Measurements from ENCODE around the gene BMP6. TPM values are rescaled to one million over a fixed set of nuclear protein-coding genes. Genes with fewer than 3 reads are reported as not detected.

Gene BMP6
- total and polyA plus RNA-seq, 5 donors, result 2.3 to 4.7 (median 3.0) TPM

DNA sequence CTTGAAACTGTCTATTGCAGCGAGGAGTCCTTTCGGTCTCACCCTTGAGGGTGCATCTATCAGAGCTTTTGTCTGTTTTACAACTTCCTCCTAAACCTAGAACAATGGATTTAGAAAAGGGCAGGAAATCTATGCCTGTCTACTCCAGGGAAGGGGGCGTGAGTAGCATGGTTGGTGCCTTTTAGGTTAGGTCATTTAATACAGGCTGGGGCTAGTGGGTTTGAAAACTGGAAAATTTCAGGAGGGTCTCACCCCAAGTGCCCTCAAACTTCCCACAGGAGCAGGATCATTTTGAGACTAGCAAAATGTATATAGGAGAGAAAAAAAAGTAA lies 33.5 kb upstream of the BMP6 start:
- no peak for DNase-seq
- 47% methylated on average over 3 of the region's 3 CpGs for WGBS
- ATAC-seq, result peak in 1 of 2 donors; percentile 46
- H3K4me3 ChIP-seq (ENCODE audit: low read length), result no peak overlapping the region
- no peaks in the 10 kb centered on the region for H3K27me3 ChIP-seq (ENCODE audit: control insufficient read depth, insufficient read depth)
- intact Hi-C loops (cut with DNase I), result no loop called here
- H3K4me1 ChIP-seq (ENCODE audit: control insufficient read depth, insufficient read depth, low read length), result no peaks in the 10 kb centered on the region
- H3K9me3 ChIP-seq (ENCODE audit: control insufficient read depth, low read length), result no peaks in the 10 kb centered on the region
- H3K27ac ChIP-seq (ENCODE audit: low read length), result no peak overlapping the region

DNA sequence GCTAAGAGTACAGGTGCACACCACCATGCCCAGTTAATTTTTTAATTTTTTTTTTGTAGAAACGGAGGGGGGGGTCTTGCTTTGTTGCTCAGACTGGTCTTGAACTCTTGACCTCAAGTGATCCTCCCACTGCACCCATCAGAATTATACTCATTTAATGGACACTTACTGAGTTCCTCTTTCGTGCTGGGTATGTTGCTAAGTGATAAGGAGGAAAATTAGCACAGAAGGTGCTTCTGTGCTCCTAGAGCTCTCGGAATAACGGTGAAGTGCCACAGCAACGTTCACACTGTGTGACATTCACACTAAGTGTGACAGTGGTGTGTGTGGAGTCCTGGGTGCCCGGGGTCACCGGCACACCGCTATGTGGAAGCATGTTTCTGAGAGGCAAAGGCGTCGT lies 32.1 kb upstream of the BMP6 start:
- intact Hi-C loops (cut with DNase I), result no loop called here
- Histone ChIP-seq H3K4me3 (ENCODE audit: low read length) (no peak overlapping the region), H3K4me1 (ENCODE audit: control insufficient read depth, insufficient read depth, low read length) (no peaks in the 10 kb centered on the region), H3K9me3 (ENCODE audit: control insufficient read depth, low read length) (no peaks in the 10 kb centered on the region), H3K27me3 (ENCODE audit: control insufficient read depth, insufficient read depth) (no peaks in the 10 kb centered on the region), H3K27ac (ENCODE audit: low read length) (no peak overlapping the region)
- WGBS, result 90% methylated on average over 10 of the region's 10 CpGs
- DNase-seq (no peak), ATAC-seq (no peak)

DNA sequence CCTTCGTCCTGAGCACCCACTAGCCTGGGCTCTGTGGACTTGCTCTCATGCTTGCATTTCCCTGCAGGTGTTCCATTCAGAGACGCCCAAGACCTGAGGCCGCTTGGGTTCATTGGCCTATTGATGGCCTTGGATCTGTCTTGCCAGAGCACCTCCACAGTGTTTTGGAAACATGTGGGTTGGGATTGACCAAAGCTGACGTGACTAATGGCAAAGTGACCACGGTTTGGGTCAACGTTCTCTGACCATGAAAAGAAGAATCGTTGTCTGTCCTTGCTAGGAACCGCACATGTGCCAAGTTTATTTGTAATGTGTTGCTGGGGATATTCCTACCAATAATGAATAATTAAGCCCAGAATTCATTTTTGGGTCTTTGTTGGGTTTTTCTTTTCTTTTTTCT lies 29.8 kb upstream of the BMP6 start:
- H3K27ac ChIP-seq (ENCODE audit: low read length), result no peak overlapping the region
- no peaks in the 10 kb centered on the region for H3K27me3 ChIP-seq (ENCODE audit: control insufficient read depth, insufficient read depth)
- H3K4me3 ChIP-seq (ENCODE audit: low read length), result no peak overlapping the region
- 96% methylated on average over 8 of the region's 8 CpGs for WGBS
- ATAC-seq, result no peak
- intact Hi-C loops (cut with DNase I), result no loop called here
- no peaks in the 10 kb centered on the region for H3K9me3 ChIP-seq (ENCODE audit: control insufficient read depth, low read length)
- DNase-seq, result no peak
- no peaks in the 10 kb centered on the region for H3K4me1 ChIP-seq (ENCODE audit: control insufficient read depth, insufficient read depth, low read length)

DNA sequence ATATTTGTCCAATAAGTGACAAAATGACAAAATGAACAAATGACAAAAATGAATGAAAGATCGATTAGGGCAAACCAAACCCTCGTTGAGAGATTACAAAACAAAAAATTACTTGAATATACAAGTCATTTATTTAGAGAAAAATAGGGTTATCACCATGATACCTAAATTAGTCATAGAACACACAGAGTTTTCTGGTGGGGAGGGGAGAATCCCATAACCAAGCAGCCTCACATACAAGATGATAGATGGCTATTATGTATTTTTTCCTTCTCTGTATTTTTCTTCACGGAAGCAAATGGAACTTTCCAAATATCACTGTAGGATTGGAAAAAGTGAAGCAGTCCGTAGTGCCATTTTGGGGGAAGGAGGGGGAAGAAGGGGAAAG lies 28.5 kb upstream of the BMP6 start:
- H3K27ac ChIP-seq (ENCODE audit: low read length), result no peak overlapping the region
- intact Hi-C loops (cut with DNase I), result no loop called here
- no peaks in the 10 kb centered on the region for H3K9me3 ChIP-seq (ENCODE audit: control insufficient read depth, low read length)
- H3K4me3 ChIP-seq (ENCODE audit: low read length), result no peak overlapping the region
- no peaks in the 10 kb centered on the region for H3K4me1 ChIP-seq (ENCODE audit: control insufficient read depth, insufficient read depth, low read length)
- WGBS, result 62% methylated on average over 4 of the region's 4 CpGs
- ATAC-seq, result peak in 1 of 2 donors; percentile 32
- H3K27me3 ChIP-seq (ENCODE audit: control insufficient read depth, insufficient read depth), result no peaks in the 10 kb centered on the region
- no peak for DNase-seq

DNA sequence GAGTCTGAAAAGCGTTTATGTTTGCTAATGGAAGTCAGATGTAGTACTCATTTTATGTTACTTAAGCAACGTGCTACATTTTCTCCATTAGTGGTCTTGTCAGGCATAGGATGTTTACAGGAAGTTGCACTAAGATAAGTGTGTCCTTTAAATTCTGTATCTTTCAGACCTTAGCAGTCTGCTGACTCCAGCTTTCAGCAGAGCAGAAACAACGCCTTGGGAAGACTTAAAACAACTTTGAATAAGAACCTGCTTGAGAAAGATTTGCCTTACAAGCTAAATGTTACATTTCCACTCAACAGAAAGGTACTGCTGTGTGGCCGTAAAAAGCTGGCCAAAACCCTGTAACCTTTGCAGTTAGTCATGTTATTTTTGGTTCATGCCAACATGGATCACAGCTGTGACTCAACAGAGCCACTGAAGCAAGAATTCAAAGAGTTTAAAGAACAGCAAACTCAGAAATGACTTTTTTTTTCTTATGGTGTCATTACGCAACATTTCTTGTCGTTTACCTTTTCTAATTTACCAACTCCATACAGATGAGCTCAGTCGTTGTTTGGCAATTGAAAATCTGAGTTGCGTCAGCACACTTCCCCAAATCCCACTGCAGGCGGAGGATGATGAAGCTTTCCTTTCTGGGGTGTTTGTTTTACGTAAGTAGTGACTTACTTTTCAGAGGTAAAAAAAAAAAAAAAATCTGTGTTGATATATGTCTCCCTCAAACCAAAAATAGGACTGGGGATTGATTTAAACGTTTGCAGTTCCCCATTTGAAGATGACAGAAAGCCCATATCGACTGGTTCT lies 27.9 kb upstream of the BMP6 start:
- WGBS, result 43% methylated on average over 12 of the region's 12 CpGs
- DNase-seq (peak in 1 of 3 donors; percentile 19), ATAC-seq (peak; percentile 52 to 88)
- H3K4me1 ChIP-seq (ENCODE audit: control insufficient read depth, insufficient read depth, low read length), result no peaks in the 10 kb centered on the region
- H3K27me3 ChIP-seq (ENCODE audit: control insufficient read depth, insufficient read depth), result no peaks in the 10 kb centered on the region
- H3K4me3 ChIP-seq (ENCODE audit: low read length), result no peak overlapping the region
- H3K27ac ChIP-seq (ENCODE audit: low read length), result no peak overlapping the region
- H3K9me3 ChIP-seq (ENCODE audit: control insufficient read depth, low read length), result no peaks in the 10 kb centered on the region
- intact Hi-C loops (cut with DNase I), result no loop called here

DNA sequence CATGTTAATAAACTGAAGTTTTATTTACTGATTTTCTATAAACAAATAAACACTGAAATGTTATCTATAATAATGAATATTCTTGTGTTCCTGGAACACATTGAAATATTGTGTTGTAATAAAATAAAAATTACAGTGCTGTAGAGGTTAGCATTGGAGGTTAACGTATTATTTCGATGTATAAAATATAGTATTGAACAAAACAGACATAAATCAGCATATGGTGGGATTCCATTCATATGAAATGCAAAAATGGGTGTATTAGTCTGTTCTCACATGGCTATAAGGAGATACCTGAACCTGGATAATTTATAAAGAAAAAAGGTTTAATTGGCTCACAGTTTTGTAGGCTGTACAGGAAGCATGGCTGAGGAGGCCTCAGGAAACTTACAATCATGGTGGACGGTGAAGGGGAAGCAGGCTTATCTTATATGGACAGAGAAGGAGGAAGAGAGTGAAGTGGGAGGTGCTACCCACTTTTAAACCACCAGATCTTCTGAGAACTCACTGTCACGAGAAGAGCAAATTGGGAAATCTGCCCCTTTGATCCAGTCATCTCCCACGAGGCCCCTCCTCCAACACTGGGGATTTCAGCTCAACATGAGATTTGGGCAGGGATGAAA lies 24.6 kb upstream of the BMP6 start:
- Histone ChIP-seq H3K4me1 (ENCODE audit: control insufficient read depth, insufficient read depth, low read length) (no peaks in the 10 kb centered on the region), H3K27ac (ENCODE audit: low read length) (no peak overlapping the region), H3K9me3 (ENCODE audit: control insufficient read depth, low read length) (no peaks in the 10 kb centered on the region), H3K4me3 (ENCODE audit: low read length) (no peak overlapping the region), H3K27me3 (ENCODE audit: control insufficient read depth, insufficient read depth) (no peaks in the 10 kb centered on the region)
- intact Hi-C loops (cut with DNase I), result no loop called here
- ATAC-seq (no peak), DNase-seq (no peak)
- WGBS, result 66% methylated on average over 5 of the region's 5 CpGs

DNA sequence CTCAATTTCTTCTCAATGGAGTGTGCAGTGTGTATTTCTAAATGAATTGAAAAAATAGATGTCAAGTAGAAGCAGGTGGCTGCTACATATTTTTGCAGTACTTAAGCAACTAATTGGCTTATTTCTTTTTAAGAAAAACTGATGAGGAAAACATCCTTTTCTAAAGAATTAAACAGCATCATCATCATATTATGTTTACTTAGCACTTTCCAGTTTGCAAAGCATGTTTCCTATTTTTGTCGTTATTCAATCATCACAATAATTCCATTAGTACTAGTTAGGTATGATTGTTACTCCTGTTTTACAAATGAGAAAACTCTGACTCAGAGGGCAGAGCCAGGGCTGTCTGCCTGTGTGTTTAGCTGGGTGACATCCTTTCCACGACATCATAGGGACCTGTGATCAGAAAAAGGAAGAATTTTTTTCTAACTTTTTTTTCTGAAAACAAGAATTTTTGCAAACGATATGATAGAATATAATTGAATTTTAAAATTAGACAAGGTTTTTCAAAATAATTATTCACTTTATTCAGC lies 22.7 kb upstream of the BMP6 start:
- WGBS, result 73% methylated on average over 3 of the region's 3 CpGs
- ATAC-seq, result no peak

DNA sequence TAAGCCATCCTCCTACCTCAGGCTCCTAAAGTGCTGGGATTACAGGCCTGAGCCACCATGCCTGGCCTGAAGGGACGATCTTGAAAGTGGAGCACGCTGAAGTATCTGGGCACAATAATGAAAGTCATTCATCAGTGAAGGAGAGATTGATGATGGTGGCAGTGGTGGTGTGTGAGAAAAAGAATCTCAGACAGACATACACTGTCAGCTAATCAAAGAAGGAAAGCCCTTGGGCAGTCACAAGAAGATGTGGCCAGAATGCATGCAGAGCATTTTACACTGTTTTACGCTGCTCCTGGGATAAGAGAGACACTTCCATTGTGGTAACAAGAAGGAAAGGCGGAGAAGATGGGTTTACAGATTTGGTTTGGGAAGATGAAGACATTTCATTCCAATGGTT lies 20.4 kb upstream of the BMP6 start:
- WGBS, result 80% methylated on average over 4 of the region's 4 CpGs
- intact Hi-C loops (cut with DNase I), result no loop called here
- Histone ChIP-seq H3K27me3 (ENCODE audit: control insufficient read depth, insufficient read depth) (no peaks in the 10 kb centered on the region), H3K27ac (ENCODE audit: low read length) (no peak overlapping the region), H3K9me3 (ENCODE audit: control insufficient read depth, low read length) (no peaks in the 10 kb centered on the region), H3K4me3 (ENCODE audit: low read length) (no peak overlapping the region), H3K4me1 (ENCODE audit: control insufficient read depth, insufficient read depth, low read length) (no peaks in the 10 kb centered on the region)
- ATAC-seq (no peak), DNase-seq (no peak)

More for the DNA sequence above, 22.7 kb upstream of the BMP6 start:
- Histone ChIP-seq H3K27me3 (ENCODE audit: control insufficient read depth, insufficient read depth) (no peaks in the 10 kb centered on the region), H3K4me3 (ENCODE audit: low read length) (no peak overlapping the region), H3K9me3 (ENCODE audit: control insufficient read depth, low read length) (no peaks in the 10 kb centered on the region), H3K27ac (ENCODE audit: low read length) (no peak overlapping the region), H3K4me1 (ENCODE audit: control insufficient read depth, insufficient read depth, low read length) (no peaks in the 10 kb centered on the region)
- DNase-seq, result no peak
- intact Hi-C loops (cut with DNase I), result no loop called here

DNA sequence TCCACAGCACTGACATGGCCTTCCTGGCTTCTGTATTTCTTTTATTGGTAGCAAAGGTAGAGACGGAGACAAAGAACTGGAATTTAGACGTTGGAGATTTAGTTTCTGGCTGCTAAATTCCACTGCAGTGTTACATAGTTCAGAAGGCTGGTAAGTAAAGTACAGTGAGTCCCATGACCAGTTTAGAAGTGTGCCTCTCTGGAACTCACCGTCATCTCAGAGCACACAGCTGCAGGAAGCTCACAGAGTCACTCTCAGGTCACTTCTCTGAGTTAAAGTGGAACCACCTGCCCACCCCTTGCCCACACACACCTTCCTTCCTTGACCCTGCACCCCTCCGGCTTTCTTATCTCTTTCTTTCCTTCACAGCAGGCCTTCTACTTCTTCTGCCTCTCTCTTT lies 19.6 kb upstream of the BMP6 start:
- WGBS, result 53% methylated on average over 4 of the region's 4 CpGs

DNA sequence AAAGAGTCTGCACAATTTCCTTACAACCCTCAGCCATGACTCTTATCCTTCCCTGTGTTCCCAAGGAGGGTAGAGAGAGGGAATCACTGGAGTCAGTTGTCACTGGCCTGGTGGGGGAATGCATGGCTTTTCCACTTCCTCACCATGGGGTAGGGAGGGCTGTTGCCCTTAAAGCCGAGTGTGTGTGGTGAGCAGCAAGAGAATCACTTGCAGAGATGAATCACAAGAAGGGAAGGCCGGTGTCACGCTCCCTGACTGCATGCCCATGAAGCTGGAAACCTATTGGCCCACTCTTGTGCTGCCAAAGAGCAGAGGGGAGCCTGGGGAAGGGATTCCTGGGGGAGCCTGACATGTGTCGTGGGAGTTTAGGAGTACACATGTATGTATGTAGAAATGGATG lies 18.1 kb upstream of the BMP6 start:
- Histone ChIP-seq H3K27ac (ENCODE audit: low read length) (no peak overlapping the region), H3K9me3 (ENCODE audit: control insufficient read depth, low read length) (peaks cover 3% of the 10 kb centered on the region), H3K27me3 (ENCODE audit: control insufficient read depth, insufficient read depth) (no peaks in the 10 kb centered on the region), H3K4me3 (ENCODE audit: low read length) (no peak overlapping the region), H3K4me1 (ENCODE audit: control insufficient read depth, insufficient read depth, low read length) (no peaks in the 10 kb centered on the region)
- 90% methylated on average over 4 of the region's 4 CpGs for WGBS
- no peak for ATAC-seq
- DNase-seq, result no peak
- intact Hi-C loops (cut with DNase I), result no loop called here

More for the DNA sequence above, 19.6 kb upstream of the BMP6 start:
- no peaks in the 10 kb centered on the region for H3K4me1 ChIP-seq (ENCODE audit: control insufficient read depth, insufficient read depth, low read length)
- peak in 1 of 2 donors; percentile 54 for ATAC-seq
- intact Hi-C loops (cut with DNase I), result no loop called here
- H3K9me3 ChIP-seq (ENCODE audit: control insufficient read depth, low read length), result peaks cover 3% of the 10 kb centered on the region
- H3K4me3 ChIP-seq (ENCODE audit: low read length), result no peak overlapping the region
- H3K27me3 ChIP-seq (ENCODE audit: control insufficient read depth, insufficient read depth), result no peaks in the 10 kb centered on the region
- DNase-seq, result no peak
- no peak overlapping the region for H3K27ac ChIP-seq (ENCODE audit: low read length)

DNA sequence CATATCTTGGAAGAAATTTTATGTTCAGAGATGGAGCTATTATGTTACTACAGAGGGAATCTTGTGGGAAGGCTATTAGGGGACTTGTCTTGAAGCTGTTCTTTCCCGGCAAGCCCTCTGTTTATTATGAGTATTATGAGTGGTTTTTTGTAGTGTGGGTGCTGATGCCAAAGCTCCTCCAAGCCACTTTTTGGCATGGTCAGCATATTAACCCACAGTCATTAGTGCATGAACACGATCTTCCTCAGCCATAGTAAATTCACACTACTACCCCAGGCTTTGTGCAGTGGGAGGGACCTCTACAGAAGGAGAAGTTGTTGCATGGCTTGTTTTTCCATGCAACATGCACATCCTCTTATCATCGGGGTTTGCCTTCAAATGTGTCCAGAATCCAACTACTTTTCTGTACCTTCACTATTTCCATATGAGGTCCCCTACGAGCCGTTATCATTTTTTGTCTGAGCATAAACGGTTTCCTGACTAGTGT lies 6.5 kb upstream of the BMP6 start:
- ATAC-seq, result no peak
- no peaks in the 10 kb centered on the region for H3K4me1 ChIP-seq (ENCODE audit: control insufficient read depth, insufficient read depth, low read length)
- no peak overlapping the region for H3K27ac ChIP-seq (ENCODE audit: low read length)
- H3K4me3 ChIP-seq (ENCODE audit: low read length), result no peak overlapping the region
- no peak for DNase-seq
- 57% methylated on average over 6 of the region's 6 CpGs for WGBS
- no peaks in the 10 kb centered on the region for H3K27me3 ChIP-seq (ENCODE audit: control insufficient read depth, insufficient read depth)
- no peaks in the 10 kb centered on the region for H3K9me3 ChIP-seq (ENCODE audit: control insufficient read depth, low read length)
- intact Hi-C loops (cut with DNase I), result no loop called here
